GM13977 (cell line): Measurements from ENCODE around the gene CHMP6.
A peak's percentile ranks its signal among the peaks of the same experiment; 100 is the strongest.

Experiments used
- DNase-seq: peaks from one replicate; pipeline ENCODE4 v3.0.0; 2012; ENCODE audit warnings: low spot score
- in situ Hi-C: fragments of 300-500 bp; cut with MboI; formaldehyde crosslinking; loops from one replicate; pipeline ENCODE4 v1.12.0; 2022; ENCODE audit warnings: low sequenced_read_pairs, low pct_unique_long_range_greater_than_20kb, mixed read lengths, inconsistent platforms; ENCODE audit not compliant: unreplicated experiment
- TF ChIP-seq, protein P1 (sequence below): IDR thresholded peaks from 2 replicates; pipeline ENCODE4 v1.5.1; 2012; ENCODE audit warnings: mild to moderate bottlenecking, control low read depth; ENCODE audit not compliant: insufficient read depth; ENCODE audit errors: extremely low read depth, missing control alignments

CHMP6 gene

DNA sequence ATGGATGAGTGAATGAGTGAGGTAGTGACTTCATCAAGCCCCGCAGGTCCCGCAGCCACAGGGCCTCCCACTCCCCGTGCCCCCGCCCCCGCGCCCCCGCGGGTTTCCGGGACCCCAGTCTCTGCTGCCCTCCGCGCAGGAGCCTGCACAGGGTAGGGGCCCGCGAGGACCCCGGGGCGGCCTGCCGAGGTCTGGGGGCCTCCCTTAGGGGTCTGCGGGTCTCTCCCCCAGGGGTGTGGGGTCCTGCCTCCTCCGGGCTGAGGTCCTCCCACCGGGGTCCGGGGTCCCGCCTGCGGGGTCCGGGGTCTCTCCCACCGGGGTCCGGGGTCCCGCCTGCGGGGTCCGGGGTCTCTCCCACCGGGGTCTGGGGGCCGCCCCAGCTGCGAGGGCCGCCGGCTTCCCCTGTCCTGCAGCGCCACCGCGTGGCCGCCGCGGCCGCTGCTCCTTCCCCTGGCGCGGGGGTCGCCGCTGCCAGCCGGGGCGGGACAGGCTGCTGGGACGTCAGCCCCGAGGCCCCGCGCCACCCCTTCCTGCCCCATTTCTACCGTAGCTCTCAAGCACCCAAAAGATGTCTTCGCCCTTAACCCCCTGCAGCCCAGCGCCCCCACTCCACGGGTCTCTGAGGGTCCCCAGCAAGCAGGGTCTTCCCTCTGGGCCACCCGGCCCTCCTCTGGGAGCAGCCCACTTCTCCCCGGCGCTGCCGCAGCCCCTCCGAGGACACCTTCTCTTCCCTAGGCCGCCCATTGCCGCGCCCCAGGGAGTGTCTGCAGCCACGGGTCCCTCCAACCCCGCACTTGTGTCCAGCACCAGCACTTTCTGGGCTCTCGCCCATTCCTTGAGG, 10.4 kb upstream of the CHMP6 start:
- TF ChIP-seq, protein P1, sequence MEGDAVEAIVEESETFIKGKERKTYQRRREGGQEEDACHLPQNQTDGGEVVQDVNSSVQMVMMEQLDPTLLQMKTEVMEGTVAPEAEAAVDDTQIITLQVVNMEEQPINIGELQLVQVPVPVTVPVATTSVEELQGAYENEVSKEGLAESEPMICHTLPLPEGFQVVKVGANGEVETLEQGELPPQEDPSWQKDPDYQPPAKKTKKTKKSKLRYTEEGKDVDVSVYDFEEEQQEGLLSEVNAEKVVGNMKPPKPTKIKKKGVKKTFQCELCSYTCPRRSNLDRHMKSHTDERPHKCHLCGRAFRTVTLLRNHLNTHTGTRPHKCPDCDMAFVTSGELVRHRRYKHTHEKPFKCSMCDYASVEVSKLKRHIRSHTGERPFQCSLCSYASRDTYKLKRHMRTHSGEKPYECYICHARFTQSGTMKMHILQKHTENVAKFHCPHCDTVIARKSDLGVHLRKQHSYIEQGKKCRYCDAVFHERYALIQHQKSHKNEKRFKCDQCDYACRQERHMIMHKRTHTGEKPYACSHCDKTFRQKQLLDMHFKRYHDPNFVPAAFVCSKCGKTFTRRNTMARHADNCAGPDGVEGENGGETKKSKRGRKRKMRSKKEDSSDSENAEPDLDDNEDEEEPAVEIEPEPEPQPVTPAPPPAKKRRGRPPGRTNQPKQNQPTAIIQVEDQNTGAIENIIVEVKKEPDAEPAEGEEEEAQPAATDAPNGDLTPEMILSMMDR = peak; percentile 94
- DNase-seq = peak; percentile 88
- in situ Hi-C loops = no loop called here

DNA sequence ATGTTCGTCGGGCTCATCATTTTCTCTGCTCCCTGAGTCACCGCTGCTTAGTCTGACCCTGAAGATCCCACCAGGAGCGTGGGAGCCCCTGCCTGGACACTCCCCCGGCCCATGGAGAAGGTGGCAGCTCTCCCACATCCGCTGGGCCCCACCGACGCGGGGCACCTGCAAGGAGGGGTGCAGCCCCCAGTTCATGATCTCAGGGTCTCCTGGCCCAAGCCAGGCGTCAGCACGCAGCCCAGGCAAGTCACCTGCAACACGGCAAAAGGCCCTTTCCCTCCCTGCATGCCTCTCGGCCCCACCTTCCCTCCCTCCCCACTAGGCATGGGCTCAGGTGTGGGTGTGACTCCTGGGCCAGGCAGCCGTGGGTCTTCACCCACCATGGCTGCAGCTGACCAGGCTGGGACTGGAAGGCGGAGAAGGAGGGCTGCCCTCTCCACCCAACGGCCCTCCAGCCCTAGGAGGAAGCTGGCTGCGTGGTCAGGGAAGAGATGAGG, 9.7 kb upstream of the CHMP6 start:
- in situ Hi-C loops = no loop called here
- no peak for DNase-seq
- TF ChIP-seq, protein P1 = no peak

DNA sequence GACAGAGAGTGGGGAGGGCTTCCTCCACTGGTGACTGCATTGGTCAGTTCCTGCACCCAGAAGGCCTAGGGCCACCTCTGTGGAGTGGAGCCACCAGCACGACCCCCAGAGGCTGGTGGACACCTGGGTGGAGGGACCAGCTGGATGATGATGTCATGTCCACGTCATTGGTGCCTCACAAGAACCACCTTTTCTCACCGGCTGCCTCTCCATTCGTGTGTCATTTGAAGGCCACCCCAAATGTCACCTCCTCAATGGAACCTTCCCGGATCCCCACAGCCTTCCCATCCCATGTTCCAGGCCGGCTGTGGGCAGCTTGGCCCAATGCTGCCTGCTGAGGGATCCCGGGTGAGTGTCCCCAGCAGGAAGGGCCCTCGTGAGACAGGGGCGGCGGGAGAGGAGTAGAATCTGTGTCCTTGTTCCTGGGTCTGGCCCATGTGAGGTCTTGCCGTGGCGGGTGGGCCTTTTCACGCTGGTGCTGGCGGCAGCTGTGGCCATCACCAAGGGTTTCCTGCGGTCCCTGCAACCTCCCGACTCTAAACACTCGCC, 9.1 kb upstream of the CHMP6 start:
- in situ Hi-C loops = no loop called here
- TF ChIP-seq, protein P1 = no peak

DNA sequence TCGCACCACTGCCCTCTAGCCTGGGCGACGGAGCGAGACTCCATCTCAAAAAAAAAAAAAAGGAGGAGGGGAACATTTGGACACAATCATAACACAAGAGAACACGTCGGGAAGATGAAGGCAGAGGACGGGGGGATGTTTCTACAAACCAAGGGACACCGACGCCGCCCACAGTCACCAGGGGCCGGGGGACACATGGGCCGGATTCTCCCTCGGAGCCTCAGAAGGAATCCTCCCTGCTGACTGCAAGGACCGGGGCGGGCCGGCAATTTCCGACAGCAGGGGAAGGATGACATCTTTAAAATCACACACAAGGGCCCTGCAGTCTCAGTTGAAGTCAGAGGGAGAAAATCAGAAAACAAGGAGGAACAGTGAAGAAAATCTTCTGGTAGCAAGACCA, 8.1 kb upstream of the CHMP6 start:
- TF ChIP-seq, protein P1 = no peak
- DNase-seq = no peak
- in situ Hi-C loops = no loop called here

More for the DNA sequence above, 9.1 kb upstream of the CHMP6 start:
- no peak for DNase-seq

DNA sequence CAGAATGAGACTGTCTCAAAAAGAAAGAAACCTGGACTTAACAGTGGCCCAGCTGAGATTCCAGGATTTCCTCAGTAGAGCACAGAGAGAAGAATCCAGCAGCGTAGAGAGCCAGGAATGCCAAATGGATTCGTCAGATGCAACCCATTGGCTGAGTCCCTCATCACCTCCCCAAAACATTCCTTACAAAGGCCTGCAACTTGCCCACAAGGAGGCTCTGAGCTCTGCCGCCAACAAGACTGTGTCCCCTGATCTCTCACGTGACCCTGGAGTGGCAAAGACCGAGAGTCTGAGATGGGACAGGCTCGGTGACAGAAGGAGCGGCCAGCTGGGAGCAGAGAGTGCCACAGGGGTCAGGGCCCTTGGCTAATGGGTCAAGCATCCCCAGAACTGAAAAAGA, 6.9 kb upstream of the CHMP6 start:
- DNase-seq = no peak
- TF ChIP-seq, protein P1 = no peak
- in situ Hi-C loops = no loop called here

DNA sequence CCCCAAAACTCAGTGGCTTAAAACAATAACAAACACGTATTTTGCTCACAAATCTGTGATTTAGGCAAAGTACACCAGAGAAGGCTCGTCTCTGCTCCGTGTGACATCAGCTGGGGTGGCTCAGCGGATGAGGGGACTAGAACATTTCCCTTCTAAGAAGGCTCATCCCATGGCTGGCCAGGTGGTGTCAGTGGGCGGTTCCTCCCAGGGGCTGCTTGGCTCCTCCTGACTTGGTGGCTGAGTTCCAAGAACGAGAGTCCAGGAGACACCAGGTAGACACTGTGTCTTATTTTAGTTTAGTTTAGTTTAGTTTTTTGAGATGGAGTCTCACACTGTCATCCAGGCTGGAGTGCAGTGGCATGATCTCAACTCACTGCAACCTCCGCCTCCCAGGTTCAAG, 5.6 kb upstream of the CHMP6 start:
- TF ChIP-seq, protein P1 = no peak
- DNase-seq = no peak
- in situ Hi-C loops = no loop called here
